Right lobe of liver (tissue), 4 donors: ENCODE results near the gene UBE2F.

Experiments
- CTCF ChIP-seq, 4 donors: fragments of 200-600 bp in 3 of 4; fragments of 450-650 bp in 1 of 4; IDR thresholded peaks; one replicate each; pipeline versions ENCODE4 v1.5.1 to v1.8.0; 2016 to 2022; ENCODE audit warnings: antibody characterized with exemption in 4 of 4, mild to moderate bottlenecking in 2 of 4
- POLR2A ChIP-seq: fragments of 450-650 bp; IDR thresholded peaks from one replicate; pipeline ENCODE4 v1.6.1; 2017; ENCODE audit warnings: antibody characterized with exemption, mild to moderate bottlenecking
- donor health status: DM: no; HTN: no; CAD: no.
- donor health status: DM: no; HTN: no; CAD: no.
- donor health status: DM: no; HTN: yes; CAD: no.

GRCh38 chr2:237951878-237952277 lies 14.9 kb upstream of the UBE2F start:
- TF ChIP-seq CTCF (IDR thresholded peaks at IDR 0.05) (no peak), POLR2A (no peak)
